ENCODE measurements around the gene CAV2.

GRCh38 chr7:116495736-116496135 lies 3.8 kb upstream of the CAV2 start:
- TF ChIP-seq CTCF (IDR thresholded peaks at IDR 0.05; ENCODE audit: insufficient read depth, low read depth, low read length) (no peak), EZH2 (IDR thresholded peaks at IDR 0.05; ENCODE audit: insufficient read depth, low read length) (no peak)

Measured in astrocyte (in vitro differentiated cells and primary cell).